Heart left ventricle (tissue), 16 donors: ENCODE data around the gene UBL4A. TPM values are rescaled to one million over a fixed set of nuclear protein-coding genes. Genes with fewer than 3 reads are reported as not detected.

Experiments
- ATAC-seq, 4 donors: fragments of 200-7000 bp; cut with Tn5 transposase; one replicate each; pipeline ENCODE4 v1.9.1; 2020 to 2022; ENCODE audit warnings: moderate library complexity in 4 of 4, mild to moderate bottlenecking in 3 of 4, moderate number of reproducible peaks in 1 of 4
- DNase-seq, 5 donors: peaks; one replicate each; pipeline ENCODE4 v3.0.0-alpha.2; 2020
- H3K27ac ChIP-seq, 12 donors: fragments of 200-600 bp; sonication (generic) in 4 of 12; one replicate each; pipeline versions ENCODE4 v1.5.0 to v1.8.0; 2016 to 2022; ENCODE audit warnings: mild to moderate bottlenecking in 2 of 12
- H3K27me3 ChIP-seq, 9 donors: fragments of 200-600 bp; sonication (generic) in 2 of 9; one replicate each; pipeline versions ENCODE4 v1.5.1 to v1.8.0; 2016 to 2022; ENCODE audit warnings: mild to moderate bottlenecking in 3 of 9
- H3K36me3 ChIP-seq, 9 donors: fragments of 200-600 bp; sonication (generic) in 2 of 9; one replicate each; pipeline versions ENCODE4 v1.5.0 to v1.8.0; 2018 to 2022; ENCODE audit warnings: mild to moderate bottlenecking in 2 of 9
- H3K4me1 ChIP-seq, 12 donors: fragments of 200-600 bp; sonication (generic) in 4 of 12; one replicate each; pipeline versions ENCODE4 v1.5.0 to v1.8.0; 2016 to 2022; ENCODE audit warnings: mild to moderate bottlenecking in 3 of 12
- H3K4me3 ChIP-seq, 12 donors: fragments of 200-600 bp; sonication (generic) in 4 of 12; one replicate each; pipeline versions ENCODE4 v1.5.0 to v1.8.0; 2017 to 2022; ENCODE audit warnings: mild to moderate bottlenecking in 9 of 12, moderate library complexity in 4 of 12
- H3K9me3 ChIP-seq, 12 donors: fragments of 200-600 bp; sonication (generic) in 4 of 12; one replicate each; pipeline versions ENCODE4 v1.5.0 to v1.8.0; 2016 to 2022; ENCODE audit warnings: mild to moderate bottlenecking in 1 of 12
- CTCF ChIP-seq, 12 donors: fragments of 200-600 bp; sonication (generic) in 4 of 12; IDR thresholded peaks; one replicate each; pipeline versions ENCODE4 v1.5.0 to v1.8.0; 2018 to 2022; ENCODE audit warnings: antibody characterized with exemption in 12 of 12, mild to moderate bottlenecking in 5 of 12
- POLR2A ChIP-seq, 2 donors: fragments of 450-650 bp; IDR thresholded peaks; one replicate each; pipeline ENCODE4 v1.6.1; 2017; ENCODE audit warnings: antibody characterized with exemption in 2 of 2, mild to moderate bottlenecking in 2 of 2, moderate library complexity in 2 of 2
- WGBS, 4 donors: extraction: QIAGEN DNeasy Blood & Tissue Kit in 2 of 4; methylation state at CpG; one replicate each; pipeline versions ENCODE4 v1.1.5 to v1.1.7; 2013 to 2018; 5-methylcytosine and 5-hydroxymethylcytosine counted together
- intact Hi-C, 10 donors: fragments of 100-400 bp; cut with DNase I; formaldehyde crosslinking; loops; one replicate each; pipeline versions ENCODE4 v1.11.1 to v1.14.2; 2022
- polyA plus RNA-seq, 2 donors: library from polyadenylated mRNA; stranded (reverse); fragments of 200-250 nt; gene quantifications; one replicate each; pipeline ENCODE4 v1.2.3, GENCODE V29; 2013
- total RNA-seq, 9 donors: library from RNA; depleted of rRNA in 2 of 9; stranded (reverse); fragments of >200 nt in 2 of 9; fragmentation: NEBNext Ultra II Directional in 3 of 9; extraction: Animal tissue kit (Norgen Biotek cat#: 25700) in 3 of 9; gene quantifications; one replicate each; pipeline versions ENCODE4 v1.1.0 to v1.2.4, GENCODE V29; 2016 to 2023
- donor health status: ischemic (EF 13 %, LVEDD 7.1; RV severe dilation, severe dysfunction).
- donor health status: healthy with polysubstance abuse.
- donor health status: DM: no; HTN: yes; CAD: no.
- donor health status: DM: no; HTN: no; CAD: no.
- donor health status: ischemic (EF 25% LVEDD 6.9; RV normal size, moderate dysfunction).
- donor health status: ischemic (EF 25% LVEDD 5.7; RV mildly dilated, moderate dysfunction).
- donor health status: healthy.
- donor health status: DM: yes; HTN: yes; CAD: no.
- donor health status: ischemic (EF 35%, LVEDD 5.7; RV mildly dilated, moderate dysfunction).
- donor health status: nonischemic (EF 11% LVEDD 7.7; RV severe dilation, severe dysfunction).
- donor health status: DM: yes; HTN: yes; CAD: no.
- donor health status: PGD.
- donor health status: ischemic (EF 29% LVEDD 5.4; RV normal size, mild dysfunction).
- donor health status: nonischemic (EF 23%, LVEDD 6.1; RV moderate dilation, normal function).

Gene UBL4A
- total and polyA plus RNA-seq, 11 donors: 34.6 to 92.8 (median 53.7) TPM

DNA sequence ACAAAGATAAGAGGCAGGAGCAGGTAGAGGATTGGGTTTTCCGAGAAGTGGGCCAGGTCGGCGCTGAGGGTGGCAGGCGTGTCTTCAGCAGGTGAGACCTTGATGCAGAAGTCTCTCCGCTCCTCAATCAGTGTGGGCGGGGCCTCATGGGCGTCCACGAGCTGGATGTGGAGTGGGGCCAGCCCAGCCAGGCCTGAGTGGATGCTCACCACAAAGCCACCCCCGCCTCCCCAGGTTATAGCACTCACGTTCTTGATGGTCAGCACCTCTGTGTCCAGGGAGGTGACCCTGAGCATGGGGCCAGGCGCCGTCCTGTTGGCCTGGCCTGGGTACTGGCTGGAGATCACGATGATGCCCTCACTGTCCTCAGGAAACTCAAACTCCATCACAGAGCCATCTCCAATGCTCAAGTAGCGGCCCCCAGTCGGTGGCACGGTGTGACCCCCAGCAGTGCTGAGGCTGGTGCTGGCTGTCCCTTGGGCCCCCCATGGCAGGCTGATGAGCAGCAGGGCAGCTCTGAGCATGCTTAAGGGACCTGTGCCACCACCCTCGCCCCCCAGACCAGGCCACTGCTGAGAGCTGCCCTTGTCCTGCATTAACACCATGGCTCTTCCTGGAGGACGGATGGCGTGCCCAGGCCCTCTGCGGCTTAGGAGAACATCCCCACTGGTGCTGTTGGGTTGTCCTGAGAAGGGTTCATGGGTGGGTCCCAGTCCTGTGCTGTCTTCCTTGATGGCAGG, 2.1 kb upstream of the UBL4A start:
- WGBS, 4 donors: 88 to 93% (median 90%) methylated on average over 14 to 20 of the region's 20 CpGs
- Histone ChIP-seq H3K27me3 (no peaks in the 10 kb centered on the region), H3K9me3 (no peaks in the 10 kb centered on the region), H3K4me3 (no peak overlapping the region), H3K27ac (no peak overlapping the region), H3K36me3 (peaks cover 0 to 9% (median 6%) of the 10 kb centered on the region in 9 donors), H3K4me1 (peaks cover 0 to 38% (median 17%) of the 10 kb centered on the region in 12 donors)
- DNase-seq (no peak), ATAC-seq (no peak)
- intact Hi-C loops: no loop called here
- TF ChIP-seq CTCF (IDR thresholded peaks at IDR 0.05) (no peak), POLR2A (IDR thresholded peaks at IDR 0.05) (no peak)

- no peak for ATAC-seq
- intact Hi-C loops: no loop called here
- Histone ChIP-seq H3K27ac (peak overlapping the region in 9 of 12 donors; percentile 81 to 96 (median 91)), H3K36me3 (peaks cover 0 to 9% (median 6%) of the 10 kb centered on the region in 9 donors), H3K4me1 (peaks cover 0 to 39% (median 17%) of the 10 kb centered on the region in 12 donors), H3K9me3 (no peaks in the 10 kb centered on the region), H3K27me3 (no peaks in the 10 kb centered on the region), H3K4me3 (peak overlapping the region in 1 of 12 donors; percentile 92)
- WGBS, 4 donors: 92 to 95% (median 93%) methylated on average over 22 to 28 of the region's 28 CpGs
- TF ChIP-seq POLR2A (IDR thresholded peaks at IDR 0.05) (no peak), CTCF (IDR thresholded peaks at IDR 0.05) (no peak)
- no peak for DNase-seq
Measured at GRCh38 chrX:154487518-154488290, 1.3 kb upstream of the UBL4A start.

- peaks cover 0 to 39% (median 17%) of the 10 kb centered on the region in 12 donors for H3K4me1 ChIP-seq
- peak overlapping the region; percentile 78 to 96 (median 92) for H3K27ac ChIP-seq
- ATAC-seq (no peak), DNase-seq (peak in 4 of 5 donors; percentile 27 to 73 (median 46))
- 1 to 80% (median 1%) methylated on average over 9 to 35 of the region's 35 CpGs; no CpG with 5 or more reads in 1 of the 4 donors for WGBS, 4 donors
- H3K27me3 ChIP-seq: no peaks in the 10 kb centered on the region
- TF ChIP-seq POLR2A (IDR thresholded peaks at IDR 0.05) (no peak), CTCF (IDR thresholded peaks at IDR 0.05) (no peak)
- H3K9me3 ChIP-seq: no peaks in the 10 kb centered on the region
- peaks cover 0 to 9% (median 6%) of the 10 kb centered on the region in 9 donors for H3K36me3 ChIP-seq
- intact Hi-C loops: no loop called here
- peak overlapping the region; percentile 50 to 92 (median 68) for H3K4me3 ChIP-seq
Measured at GRCh38 chrX:154486052-154486395, 391 bp downstream of the UBL4A start.
